HG03060 (cell line): Measurements from ENCODE around the gene OLA1.

Experiments
- ATAC-seq: cut with Tn5 transposase; IDR thresholded peaks from one replicate; pipeline ENCODE4 v1.9.1; 2021; ENCODE audit warnings: low read depth, moderate number of reproducible peaks; ENCODE audit not compliant: unreplicated experiment

OLA1 gene

DNA sequence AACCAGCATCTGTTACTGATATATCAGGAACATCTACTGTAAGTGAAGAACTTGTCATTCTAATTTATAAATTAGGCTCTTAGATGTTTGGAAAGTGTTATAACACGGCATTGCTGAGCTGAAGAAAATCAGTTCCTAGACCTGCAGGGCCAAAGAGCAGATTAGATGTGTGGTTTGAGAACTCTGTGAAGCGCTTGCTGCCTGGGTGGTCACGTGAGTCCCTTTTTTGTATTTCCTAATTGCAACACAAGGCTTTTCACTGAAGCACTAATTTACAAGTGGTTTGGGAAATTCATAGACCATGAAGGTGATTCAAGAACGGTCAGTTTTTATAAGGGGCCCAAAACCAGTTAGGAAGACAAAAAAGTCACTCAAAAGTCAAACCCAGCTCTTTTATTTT lies 176.3 kb downstream of the OLA1 start:
- ATAC-seq, result no peak

DNA sequence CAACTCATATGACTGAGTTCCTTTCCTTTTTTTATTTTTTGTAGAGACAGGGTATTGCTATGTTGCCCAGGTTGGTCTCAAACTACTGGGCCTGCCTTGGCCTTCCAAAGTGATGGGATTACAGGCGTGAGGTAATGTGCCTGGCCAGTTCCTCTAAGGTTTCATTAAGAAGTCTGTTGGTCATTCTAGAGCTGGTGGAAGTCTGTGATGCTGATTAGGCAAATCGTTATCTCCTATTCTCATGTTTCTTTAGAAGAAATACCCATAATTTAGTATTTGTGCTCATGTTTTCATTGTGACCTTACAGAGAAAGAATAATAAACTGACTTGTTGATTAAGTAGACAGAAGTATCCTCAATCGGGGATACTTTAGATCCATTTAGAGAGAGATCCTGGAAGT lies 177.0 kb downstream of the OLA1 start:
- ATAC-seq, result no peak

GRCh38 chr2:174070281-174070680 lies 178.1 kb downstream of the OLA1 start:
- ATAC-seq, result no peak

- no peak for ATAC-seq
These were observed 180.5 kb downstream of the OLA1 start for GRCh38 chr2:174067815-174068214.

- no peak for ATAC-seq
These were observed 181.5 kb downstream of the OLA1 start for GRCh38 chr2:174066871-174067270.

GRCh38 chr2:174063492-174064092 lies 184.7 kb downstream of the OLA1 start:
- no peak for ATAC-seq

DNA sequence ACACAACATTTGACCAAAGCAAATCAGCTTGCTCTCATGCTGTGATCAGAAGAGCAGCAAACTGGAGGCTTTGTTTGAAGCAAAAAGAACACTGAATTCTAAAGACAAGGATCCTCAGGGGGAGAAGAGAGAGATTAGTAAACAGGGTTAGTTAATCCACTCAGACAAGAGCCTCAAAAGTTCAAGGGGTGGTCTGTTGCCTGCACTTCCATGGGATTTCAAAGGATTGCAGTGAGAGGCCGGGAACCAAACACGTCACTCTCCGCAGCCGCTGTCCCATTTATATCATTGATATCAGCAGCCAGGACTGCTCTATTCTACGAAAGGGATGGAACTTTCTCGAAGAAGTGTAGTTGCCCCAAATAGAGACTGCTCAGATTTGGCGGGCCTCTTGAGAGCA lies 185.4 kb downstream of the OLA1 start:
- no peak for ATAC-seq

- ATAC-seq, result no peak
These were observed 188.5 kb downstream of the OLA1 start for GRCh38 chr2:174059884-174060244.

- no peak for ATAC-seq
These were observed 189.0 kb downstream of the OLA1 start for GRCh38 chr2:174059178-174059883.

DNA sequence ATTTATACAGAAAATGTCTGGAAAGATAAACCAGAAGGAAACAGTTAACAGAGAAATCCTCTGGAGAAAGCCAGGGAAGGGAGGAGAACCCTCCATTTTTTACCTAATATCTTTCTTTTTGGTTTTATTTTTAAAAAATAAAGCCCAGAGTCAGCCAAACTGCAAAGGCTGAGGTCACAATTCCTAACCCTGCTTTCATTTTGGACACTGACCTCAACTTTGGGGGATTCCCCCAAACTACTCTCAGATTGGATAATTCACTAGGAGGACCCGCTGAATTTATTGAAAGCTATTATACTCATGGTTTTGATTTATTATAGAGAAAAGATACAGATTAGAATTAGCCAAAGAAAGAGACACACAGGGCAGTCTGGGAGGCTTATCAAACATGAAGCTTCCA lies 189.9 kb downstream of the OLA1 start:
- no peak for ATAC-seq

DNA sequence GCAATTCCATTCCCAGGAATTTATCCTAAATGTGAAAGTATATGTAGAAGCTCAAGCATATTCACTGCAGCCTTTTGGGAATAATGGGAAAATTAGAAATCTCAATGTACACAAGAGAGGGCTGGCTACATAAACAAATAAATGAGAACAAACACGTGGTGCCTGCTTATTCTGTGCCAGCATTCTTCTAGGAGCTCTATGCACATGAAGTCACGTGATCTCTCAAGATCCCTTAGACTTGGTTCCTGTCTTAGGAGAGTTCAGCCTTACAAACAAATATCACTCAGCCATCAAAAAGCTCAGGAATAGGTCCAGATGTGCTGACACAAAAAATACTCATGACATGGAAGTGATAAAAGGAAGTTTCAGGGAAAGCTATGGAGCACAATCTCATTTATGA lies 190.3 kb downstream of the OLA1 start:
- no peak for ATAC-seq

GRCh38 chr2:174054926-174055325 lies 193.4 kb downstream of the OLA1 start:
- ATAC-seq, result no peak

DNA sequence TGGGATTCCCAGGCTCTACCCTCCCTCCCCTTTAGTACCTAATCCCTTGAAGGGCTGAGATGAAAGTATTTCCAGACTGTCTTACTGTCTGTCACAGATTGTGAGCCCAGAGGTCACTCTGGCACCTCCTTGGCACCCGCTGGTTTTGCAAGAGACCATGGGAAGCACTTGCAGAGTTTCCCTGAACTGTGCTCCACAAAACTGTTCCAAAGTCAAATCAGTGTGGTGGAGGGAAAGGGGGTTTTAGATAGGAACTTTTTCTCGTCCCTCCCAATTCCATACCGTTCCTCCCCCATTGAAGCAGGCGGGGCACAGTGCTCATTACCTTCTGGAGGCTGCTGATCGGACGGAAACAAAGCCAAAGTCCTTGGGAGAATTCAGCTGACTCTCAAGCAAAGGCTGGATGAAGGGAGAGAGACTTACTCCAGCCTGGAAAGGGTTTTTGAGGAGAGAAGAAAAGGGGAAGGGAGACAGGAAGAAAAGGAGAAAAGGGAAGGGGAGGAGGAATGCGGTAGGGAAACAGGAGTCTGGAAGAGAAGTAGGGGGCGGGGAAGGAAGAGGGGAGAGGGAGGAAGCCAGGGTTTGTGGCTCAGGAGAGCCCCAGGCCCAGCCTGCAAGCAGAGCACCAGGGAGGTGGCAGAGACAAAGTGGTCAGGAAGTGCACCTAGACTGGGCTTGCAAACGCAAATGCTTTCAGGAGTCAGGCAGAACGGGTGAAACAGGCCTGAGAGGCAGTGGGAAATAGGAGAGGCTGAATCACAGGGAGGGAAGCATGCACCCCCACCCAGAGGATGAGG lies 194.8 kb downstream of the OLA1 start:
- no peak for ATAC-seq

DNA sequence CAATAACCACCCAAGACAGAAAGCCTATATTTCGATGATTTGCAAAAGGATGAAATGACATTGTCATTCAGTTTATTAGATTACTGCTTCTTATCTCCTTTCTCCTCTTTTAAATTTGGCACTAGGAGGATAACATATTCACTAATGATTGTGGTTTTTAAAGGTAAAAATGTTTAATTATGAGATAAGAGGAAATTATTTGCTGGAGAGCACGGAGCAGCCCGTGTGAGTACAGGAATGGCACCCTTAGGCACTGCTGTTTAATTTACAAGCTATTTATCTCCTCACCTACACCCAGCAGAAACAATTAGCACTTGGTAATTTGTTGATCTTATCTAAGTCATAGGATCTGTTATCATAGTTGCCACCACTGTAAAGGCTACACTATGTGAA lies 195.8 kb downstream of the OLA1 start:
- no peak for ATAC-seq

DNA sequence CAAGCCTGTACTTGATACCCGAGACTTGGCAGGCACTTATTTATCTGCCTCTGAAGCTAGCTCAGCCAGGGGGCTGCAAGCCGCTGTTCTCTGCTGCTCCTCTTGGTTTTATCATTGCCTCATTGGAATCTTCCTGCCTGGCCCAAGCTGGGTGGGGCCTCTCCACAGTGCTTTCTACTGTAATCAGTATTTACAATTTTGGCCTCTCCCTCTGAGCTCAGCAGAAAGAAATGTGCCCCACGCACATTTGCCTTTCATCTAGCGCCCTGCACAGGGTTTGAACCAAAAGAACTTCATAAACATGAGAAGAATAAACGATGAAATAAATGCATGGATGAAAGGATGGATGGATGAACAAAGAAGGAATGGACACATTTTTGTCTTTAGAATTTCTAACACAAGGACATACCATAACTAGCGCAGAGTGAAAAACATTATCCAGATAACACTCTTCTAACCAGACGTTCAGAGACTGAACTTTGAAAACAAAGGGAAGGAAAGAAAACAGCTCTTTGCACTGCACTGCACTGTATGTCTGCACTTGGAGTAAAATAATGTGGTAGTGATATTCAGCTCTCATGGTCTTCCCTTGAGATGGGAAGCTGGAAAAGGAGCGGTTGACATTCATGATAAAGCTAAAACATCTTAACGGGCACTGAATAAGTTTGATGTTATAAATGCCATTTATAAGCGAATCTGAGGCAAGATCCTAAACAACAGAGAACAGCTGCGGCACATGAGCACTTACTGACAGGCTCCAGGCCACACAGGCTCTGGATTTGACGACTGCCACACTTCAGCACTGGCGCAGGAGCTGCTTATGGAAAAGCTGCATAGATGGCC lies 196.4 kb downstream of the OLA1 start:
- no peak for ATAC-seq

DNA sequence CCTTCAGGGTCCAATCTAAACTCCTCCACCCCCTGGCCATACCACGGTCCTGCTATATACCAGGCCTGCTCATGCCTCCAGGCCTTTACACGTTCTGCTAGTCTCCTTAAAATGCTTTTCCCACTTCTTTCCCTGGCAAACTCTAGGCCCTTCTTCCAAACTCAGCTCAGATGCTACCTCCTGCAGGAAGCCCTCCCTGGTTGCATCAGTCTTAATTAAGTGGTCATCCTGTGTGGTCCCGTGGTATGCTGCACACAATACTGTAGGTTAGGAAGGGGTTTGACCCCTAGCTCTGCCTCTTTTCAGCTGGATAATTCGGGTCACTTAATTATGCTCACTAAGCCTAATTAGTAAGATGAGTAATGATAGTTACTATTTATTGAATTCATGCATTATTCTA lies 197.3 kb downstream of the OLA1 start:
- ATAC-seq, result no peak

GRCh38 chr2:174049895-174050294 lies 198.4 kb downstream of the OLA1 start:
- no peak for ATAC-seq

- ATAC-seq, result no peak
These were observed 200.1 kb downstream of the OLA1 start for GRCh38 chr2:174048243-174048642.

DNA sequence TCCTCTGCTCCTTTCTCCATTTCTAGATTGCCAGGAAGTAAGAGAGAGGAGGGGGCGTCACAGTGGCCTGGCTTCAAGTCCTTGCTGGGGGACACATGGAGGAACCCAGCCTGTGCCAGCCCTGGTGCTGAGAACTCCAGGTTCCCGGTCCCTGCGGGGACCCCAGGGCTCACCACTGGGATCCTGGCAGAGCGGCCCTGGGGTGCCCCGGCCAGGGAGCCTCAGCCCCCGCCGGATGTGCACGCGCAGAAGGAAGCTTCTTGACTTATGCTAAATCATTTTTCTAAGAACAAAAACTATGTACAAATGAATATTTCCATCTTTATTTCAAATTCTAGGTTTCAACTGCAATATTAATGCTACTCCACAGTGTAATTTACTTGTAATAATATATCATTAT lies 200.6 kb downstream of the OLA1 start:
- ATAC-seq, result no peak

GRCh38 chr2:174046172-174046571 lies 202.2 kb downstream of the OLA1 start:
- ATAC-seq, result no peak

GRCh38 chr2:174044556-174044955 lies 203.8 kb downstream of the OLA1 start:
- no peak for ATAC-seq
